GM21619 (cell line): ENCODE measurements around the gene NDUFAF5.

Experiments used
- ATAC-seq: cut with Tn5 transposase; IDR thresholded peaks from one replicate; pipeline ENCODE4 v1.9.1; 2021; ENCODE audit not compliant: unreplicated experiment

The NDUFAF5 gene

DNA sequence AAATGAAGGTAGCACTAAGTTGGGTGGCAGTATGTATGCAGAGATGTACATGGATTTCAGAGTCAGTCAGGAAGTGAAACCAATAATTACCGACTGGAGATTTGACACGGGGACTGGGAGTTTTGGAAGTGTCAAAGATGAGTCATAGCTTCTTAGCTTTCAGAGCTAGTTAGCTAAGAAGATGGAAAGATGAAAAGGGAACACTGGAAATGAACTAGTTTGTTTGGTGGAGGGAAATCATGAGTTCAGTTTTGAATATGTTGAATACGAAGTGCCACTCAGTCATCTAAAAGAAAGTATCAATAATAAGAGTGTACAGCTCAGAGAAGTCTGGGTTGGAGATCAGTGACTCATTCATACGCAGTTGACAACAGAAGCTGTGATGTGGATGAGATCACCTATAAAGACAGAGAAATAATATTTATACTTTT is 7.6 kb upstream of the NDUFAF5 start:
- peak; percentile 73 for ATAC-seq

DNA sequence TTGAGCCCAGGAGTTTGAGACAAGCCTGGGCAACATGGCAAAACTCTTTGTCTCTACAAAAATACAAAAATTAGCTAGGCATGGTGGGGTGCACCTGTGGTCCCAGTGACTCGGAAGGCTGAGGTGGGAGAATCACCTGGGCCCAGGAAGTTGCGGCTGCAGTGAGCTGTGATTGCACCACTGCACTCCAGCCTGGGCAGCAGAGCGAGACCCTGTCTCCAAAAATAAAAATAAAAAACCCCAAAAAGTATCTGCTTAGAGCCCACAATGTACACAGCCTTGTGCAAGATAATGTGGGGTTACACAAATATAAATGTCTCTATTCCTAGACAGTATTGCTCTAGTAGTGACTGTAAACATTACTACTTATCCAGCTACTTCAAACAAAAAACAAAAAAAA is 6.0 kb upstream of the NDUFAF5 start:
- ATAC-seq = no peak

- ATAC-seq = no peak
Measured at GRCh38 chr20:13783528-13783927, 1.3 kb upstream of the NDUFAF5 start.

DNA sequence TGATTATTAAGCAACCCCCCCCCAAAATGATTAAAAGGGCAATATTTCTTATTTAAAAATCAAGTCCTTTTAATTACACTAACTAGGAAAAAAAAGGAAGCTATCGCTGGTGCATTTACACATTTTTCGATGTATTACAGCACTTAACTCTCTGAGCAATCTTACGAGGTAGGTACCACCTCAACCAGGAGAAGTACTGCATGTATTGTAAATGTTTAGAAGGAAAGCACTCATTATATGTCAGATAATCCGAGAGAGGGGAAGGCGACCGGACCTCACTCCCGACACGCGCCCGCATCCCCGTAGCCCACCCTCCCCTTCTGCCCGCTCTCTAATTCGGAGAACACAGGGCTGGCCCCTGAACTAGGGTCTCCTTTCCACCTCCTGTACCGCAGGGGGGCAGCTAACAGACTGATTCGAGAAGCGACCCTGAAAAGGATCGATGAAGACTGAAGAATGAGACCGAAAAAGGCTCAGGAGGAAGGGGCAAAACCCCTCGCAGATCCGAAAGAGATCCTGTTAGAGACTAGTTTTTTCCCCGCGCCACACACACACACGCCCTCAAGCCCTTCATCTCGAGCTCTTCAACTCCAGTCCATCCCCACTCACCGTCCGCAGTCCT is 446 bp upstream of the NDUFAF5 start:
- peak; percentile 1 for ATAC-seq

- ATAC-seq = no peak
Measured at GRCh38 chr20:13786143-13786828, 1.5 kb downstream of the NDUFAF5 start.

- ATAC-seq = peak; percentile 34
Measured at GRCh38 chr20:13788167-13788834, 3.5 kb downstream of the NDUFAF5 start.

DNA sequence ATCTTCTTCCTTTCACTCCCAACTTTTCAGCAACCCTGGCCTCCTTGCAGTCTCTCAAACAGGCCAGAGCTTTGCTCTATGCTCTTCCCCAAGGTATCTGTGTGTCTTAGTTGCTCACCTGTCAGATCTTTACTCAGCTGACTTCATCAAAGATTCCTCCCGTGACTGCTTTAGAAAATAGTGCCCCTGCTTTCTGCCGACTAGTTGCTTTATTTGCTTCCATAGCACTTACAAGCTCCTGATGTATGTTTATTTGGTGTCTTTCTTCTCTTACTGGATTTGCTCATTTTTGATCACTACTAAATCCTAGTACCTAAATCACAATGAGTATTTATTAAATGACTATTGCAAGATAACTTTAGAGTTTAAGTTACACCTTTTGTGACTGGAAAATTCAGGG is 5.9 kb downstream of the NDUFAF5 start:
- no peak for ATAC-seq

- ATAC-seq = no peak
Measured at GRCh38 chr20:13791540-13792459, 7.0 kb downstream of the NDUFAF5 start.

DNA sequence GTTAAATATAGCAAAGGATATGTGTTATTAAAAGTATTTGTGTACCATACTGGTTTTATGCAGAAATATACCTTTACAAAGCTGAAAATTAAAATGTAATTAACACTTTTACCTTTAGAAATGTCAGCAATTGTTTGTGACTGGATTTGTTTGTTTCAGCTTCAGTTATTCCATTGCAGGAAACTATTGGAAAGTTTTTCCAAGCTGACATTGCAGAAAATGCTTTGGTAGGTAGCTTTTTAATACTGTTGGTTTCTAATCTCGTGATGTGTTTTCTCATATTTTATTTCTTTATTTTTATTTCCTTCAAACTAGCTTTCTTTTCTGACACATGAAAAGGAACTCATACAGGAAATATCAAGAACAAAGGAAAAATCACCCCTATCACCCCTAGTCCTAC is 8.2 kb downstream of the NDUFAF5 start:
- no peak for ATAC-seq

DNA sequence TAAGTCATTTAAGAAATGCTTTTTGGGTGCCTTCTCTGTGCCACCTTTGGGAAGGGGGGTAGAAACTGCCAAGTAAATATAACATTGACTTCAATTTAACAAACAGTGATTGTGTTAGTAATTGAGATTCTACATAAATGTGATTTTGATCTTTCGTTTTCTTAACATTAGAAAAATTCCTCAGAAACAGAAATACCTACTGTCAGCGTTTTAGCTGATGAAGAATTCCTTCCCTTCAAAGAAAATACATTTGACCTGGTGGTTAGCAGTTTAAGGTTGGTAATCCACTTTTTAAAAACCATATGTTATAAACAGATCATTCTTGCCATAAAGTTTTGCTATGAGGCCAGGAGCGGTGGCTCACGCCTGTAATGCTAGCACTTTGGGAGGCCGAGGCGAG is 9.8 kb downstream of the NDUFAF5 start:
- ATAC-seq = no peak

- ATAC-seq = no peak
Measured at GRCh38 chr20:13799040-13799439, 14.2 kb downstream of the NDUFAF5 start.

- ATAC-seq = no peak
Measured at GRCh38 chr20:13799974-13800373, 15.1 kb downstream of the NDUFAF5 start.

GRCh38 chr20:13800728-13801134 is 15.9 kb downstream of the NDUFAF5 start:
- no peak for ATAC-seq

DNA sequence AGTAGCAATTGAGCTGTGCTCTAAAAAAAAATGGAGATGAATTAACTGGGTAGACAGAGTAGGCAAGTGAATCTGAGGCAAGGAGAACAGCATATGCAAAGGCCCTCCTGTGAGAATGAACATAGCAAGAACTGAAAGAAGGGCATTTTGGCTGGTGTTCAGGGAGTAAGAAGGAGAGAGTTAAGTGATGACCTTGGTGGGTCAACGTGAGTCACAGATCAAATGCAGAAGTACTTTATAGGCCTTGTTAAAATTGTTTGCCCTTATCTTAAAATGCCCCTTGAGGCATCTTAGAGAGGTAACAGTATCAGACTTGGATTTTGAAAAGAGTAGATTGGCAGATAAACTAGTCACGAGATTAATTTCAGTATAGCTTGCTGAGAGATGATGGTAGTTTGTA is 24.5 kb downstream of the NDUFAF5 start:
- ATAC-seq = no peak

DNA sequence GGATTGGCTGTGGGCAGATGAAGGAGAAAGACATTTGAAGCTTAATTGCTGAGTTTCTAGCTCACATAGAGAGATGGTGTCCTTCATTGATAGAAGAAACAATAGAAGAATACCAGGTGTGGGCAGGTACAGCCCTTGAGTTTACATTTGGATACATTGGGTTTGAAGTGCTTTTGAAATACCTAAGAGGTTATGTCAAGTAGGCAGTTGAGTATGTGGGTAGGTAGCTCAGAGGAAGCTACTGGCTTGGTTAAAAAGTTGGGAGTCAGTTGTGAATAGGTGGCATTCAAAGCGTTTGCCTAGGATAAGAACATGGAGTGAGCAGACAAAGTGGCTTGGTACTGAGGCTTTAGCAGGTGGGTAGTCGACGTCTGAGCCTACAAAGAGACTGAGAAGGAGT is 25.0 kb downstream of the NDUFAF5 start:
- no peak for ATAC-seq

DNA sequence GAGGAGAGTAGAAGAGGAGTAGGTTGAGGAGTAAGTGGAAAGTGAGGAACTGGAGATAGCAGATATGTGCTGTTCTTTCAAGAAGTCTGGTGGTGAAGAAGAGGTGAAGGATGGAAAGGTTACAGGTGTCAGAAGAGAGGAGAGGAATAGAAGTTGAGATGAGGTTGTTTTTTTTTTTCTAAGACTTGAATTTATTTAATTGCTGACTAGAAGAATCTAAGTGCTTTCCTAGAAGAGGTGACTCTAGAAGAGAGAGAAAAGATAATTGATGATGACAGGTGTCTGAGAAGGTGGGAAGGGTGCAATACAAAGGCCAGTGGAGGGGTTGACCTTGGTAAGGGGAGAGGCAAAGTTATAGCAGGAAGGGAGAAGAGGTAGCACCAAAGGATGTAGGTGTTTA is 25.6 kb downstream of the NDUFAF5 start:
- no peak for ATAC-seq

- ATAC-seq = no peak
Measured at GRCh38 chr20:13813910-13814309, 29.1 kb downstream of the NDUFAF5 start.

- ATAC-seq = no peak
Measured at GRCh38 chr20:13814672-13815071, 29.8 kb downstream of the NDUFAF5 start.

- no peak for ATAC-seq
Measured at GRCh38 chr20:13816757-13817156, 31.9 kb downstream of the NDUFAF5 start.

- no peak for ATAC-seq
Measured at GRCh38 chr20:13817342-13817741, 32.5 kb downstream of the NDUFAF5 start.
